Smooth muscle cell (in vitro differentiated cells): ENCODE data around the gene E2F1. TPM values are rescaled to one million over a fixed set of nuclear protein-coding genes. Genes with fewer than 3 reads are reported as not detected.

ENCODE experiments used
- DNase-seq: peaks from one replicate; lab custom pipeline; 2025; ENCODE audit not compliant: unreplicated experiment; lab: John Stamatoyannopoulos, UW
- H2AFZ ChIP-seq: fragments of 200-600 bp; sonication (generic); 2 replicates; pipeline ENCODE4 v1.6.0; 2016; ENCODE audit warnings: antibody characterized with exemption, low read depth, mild to moderate bottlenecking
- H3F3A ChIP-seq: fragments of 200-600 bp; sonication (generic); 2 replicates; pipeline ENCODE4 v1.6.0; 2017; ENCODE audit warnings: antibody characterized with exemption, low read depth
- H3K27ac ChIP-seq: fragments of 200-600 bp; sonication (generic); 2 replicates; pipeline ENCODE4 v1.5.1; 2016; ENCODE audit warnings: low read depth, mild to moderate bottlenecking
- H3K27me3 ChIP-seq: fragments of 200-600 bp; sonication (generic); 2 replicates; pipeline ENCODE4 v1.6.1; 2016; ENCODE audit warnings: low read depth, mild to moderate bottlenecking
- H3K36me3 ChIP-seq: fragments of 200-600 bp; sonication (generic); 2 replicates; pipeline ENCODE4 v1.5.1; 2016; ENCODE audit warnings: low read depth
- H3K4me1 ChIP-seq: fragments of 200-600 bp; sonication (generic); 2 replicates; pipeline ENCODE4 v1.5.1; 2016; ENCODE audit warnings: low read depth
- H3K4me2 ChIP-seq: fragments of 200-600 bp; sonication (generic); 2 replicates; pipeline ENCODE4 v1.6.0; 2016; ENCODE audit warnings: mild to moderate bottlenecking
- H3K4me3 ChIP-seq: fragments of 200-600 bp; sonication (generic); 2 replicates; pipeline ENCODE4 v1.5.1; 2016; ENCODE audit warnings: mild to moderate bottlenecking
- H3K79me2 ChIP-seq: fragments of 200-600 bp; sonication (generic); 2 replicates; pipeline ENCODE4 v1.6.0; 2016; ENCODE audit warnings: low read depth, mild to moderate bottlenecking
- H3K9ac ChIP-seq: fragments of 200-600 bp; sonication (generic); 2 replicates; pipeline ENCODE4 v1.6.0; 2016; ENCODE audit warnings: low read depth
- H3K9me3 ChIP-seq: fragments of 200-600 bp; sonication (generic); replicated peaks from 2 replicates; pipeline ENCODE4 v1.5.1; 2016; ENCODE audit warnings: low read depth
- H4K20me1 ChIP-seq: fragments of 200-600 bp; sonication (generic); 2 replicates; pipeline ENCODE4 v1.6.0; 2016; ENCODE audit warnings: low read depth
- WGBS: methylation state at CpG from one replicate; pipeline ENCODE4 v1.1.7; 2016; ENCODE audit warnings: low lambda C conversion rate; 5-methylcytosine and 5-hydroxymethylcytosine counted together
- polyA plus RNA-seq: library from polyadenylated mRNA; unstranded; fragments of >200 nt; fragmentation: Nextera tagmentation; extraction: Ambion mirVana; gene quantifications from 2 replicates; pipeline ENCODE4 v1.2.1, GENCODE V29; 2016
- total RNA-seq: library from RNA; depleted of rRNA; stranded (reverse); fragments of >200 nt; gene quantifications from 2 replicates; pipeline ENCODE4 v1.2.3, GENCODE V29; 2014
- TF ChIP-seq, protein P1 (sequence below): fragments of 200-600 bp; sonication (generic); IDR thresholded peaks from 2 replicates; pipeline ENCODE4 v1.5.1; 2017; ENCODE audit warnings: borderline replicate concordance, mild to moderate bottlenecking, antibody characterized with exemption; ENCODE audit not compliant: insufficient read depth, poor library complexity, severe bottlenecking

Gene E2F1
- total and polyA plus RNA-seq, 2 experiments from 2014 or later = 5.0 to 19.4 TPM

DNA sequence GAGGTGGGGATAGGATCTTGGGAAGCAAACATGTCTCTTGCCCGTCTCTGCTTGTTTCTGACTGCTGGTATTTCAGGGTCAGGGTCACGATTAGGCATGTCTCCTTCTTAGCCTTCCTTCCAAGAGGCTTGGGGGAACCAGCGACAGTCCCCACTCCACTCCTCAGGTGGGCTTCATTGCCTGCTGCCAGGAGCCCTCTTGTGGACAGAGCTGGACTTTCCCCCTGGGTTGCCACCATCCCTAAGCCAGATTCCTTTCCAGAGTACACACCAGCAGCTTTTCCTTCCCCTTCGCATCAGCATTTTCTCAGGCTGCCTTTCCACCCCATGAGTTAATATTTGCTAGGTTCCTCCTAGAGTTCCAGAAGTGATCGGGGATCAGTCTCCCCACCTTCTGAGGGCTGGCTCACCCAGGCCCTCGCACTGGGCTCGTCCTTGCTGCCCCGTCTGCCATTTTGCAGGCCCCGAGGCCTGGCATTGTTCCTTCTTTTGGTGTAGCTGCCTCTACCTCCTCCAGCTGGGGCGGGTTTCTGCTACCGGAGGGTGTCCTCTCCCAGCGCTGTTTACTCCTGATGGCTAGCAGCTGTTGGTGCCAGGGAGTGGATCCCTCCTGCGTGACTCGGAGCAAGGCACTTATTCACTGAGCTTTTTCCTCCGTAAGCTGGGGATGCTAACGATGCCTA, 32.8 kb downstream of the E2F1 start:
- H3K36me3 ChIP-seq = peaks cover 6% of the 10 kb centered on the region
- H3K4me2 ChIP-seq = no peak overlapping the region
- no peak for DNase-seq
- peaks cover 9% of the 10 kb centered on the region for H4K20me1 ChIP-seq
- H3K4me3 ChIP-seq = no peak overlapping the region
- 68% methylated on average over 16 of the region's 16 CpGs for WGBS
- no peak overlapping the region for H2AFZ ChIP-seq
- peaks cover 7% of the 10 kb centered on the region for H3F3A ChIP-seq
- no peaks in the 10 kb centered on the region for H3K27me3 ChIP-seq
- no peaks in the 10 kb centered on the region for H3K4me1 ChIP-seq
- no peaks in the 10 kb centered on the region for H3K79me2 ChIP-seq
- no peak overlapping the region for H3K27ac ChIP-seq
- no peak overlapping the region for H3K9ac ChIP-seq
- H3K9me3 ChIP-seq = no peaks in the 10 kb centered on the region
- TF ChIP-seq, protein P1, sequence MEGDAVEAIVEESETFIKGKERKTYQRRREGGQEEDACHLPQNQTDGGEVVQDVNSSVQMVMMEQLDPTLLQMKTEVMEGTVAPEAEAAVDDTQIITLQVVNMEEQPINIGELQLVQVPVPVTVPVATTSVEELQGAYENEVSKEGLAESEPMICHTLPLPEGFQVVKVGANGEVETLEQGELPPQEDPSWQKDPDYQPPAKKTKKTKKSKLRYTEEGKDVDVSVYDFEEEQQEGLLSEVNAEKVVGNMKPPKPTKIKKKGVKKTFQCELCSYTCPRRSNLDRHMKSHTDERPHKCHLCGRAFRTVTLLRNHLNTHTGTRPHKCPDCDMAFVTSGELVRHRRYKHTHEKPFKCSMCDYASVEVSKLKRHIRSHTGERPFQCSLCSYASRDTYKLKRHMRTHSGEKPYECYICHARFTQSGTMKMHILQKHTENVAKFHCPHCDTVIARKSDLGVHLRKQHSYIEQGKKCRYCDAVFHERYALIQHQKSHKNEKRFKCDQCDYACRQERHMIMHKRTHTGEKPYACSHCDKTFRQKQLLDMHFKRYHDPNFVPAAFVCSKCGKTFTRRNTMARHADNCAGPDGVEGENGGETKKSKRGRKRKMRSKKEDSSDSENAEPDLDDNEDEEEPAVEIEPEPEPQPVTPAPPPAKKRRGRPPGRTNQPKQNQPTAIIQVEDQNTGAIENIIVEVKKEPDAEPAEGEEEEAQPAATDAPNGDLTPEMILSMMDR = peak; percentile 83

DNA sequence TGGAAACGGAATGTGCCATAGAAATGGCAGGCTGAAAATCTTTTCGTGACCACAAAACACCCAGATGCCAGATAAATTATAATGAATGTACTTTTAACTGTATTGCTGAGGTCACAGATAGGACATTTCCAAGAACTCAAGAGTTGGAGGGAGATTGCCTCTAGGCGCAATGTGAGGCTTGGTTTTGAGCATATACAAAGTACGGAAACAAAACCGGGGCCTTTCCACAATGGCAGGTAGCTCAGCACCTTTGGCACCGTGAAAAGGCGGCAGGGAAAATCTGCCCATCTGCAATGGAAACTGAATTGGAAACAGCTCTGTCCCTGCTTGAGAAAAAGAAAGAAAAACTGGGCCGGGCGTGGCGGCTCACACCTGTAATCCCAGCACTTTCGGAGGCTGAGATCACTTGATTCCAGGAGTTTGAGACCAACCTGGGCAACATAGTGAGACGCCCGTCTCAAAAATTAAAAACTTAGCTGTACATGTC, 34.6 kb downstream of the E2F1 start:
- no peak overlapping the region for H3K9ac ChIP-seq
- no peaks in the 10 kb centered on the region for H3K27me3 ChIP-seq
- no peak overlapping the region for H2AFZ ChIP-seq
- H3K9me3 ChIP-seq = no peaks in the 10 kb centered on the region
- H3K4me1 ChIP-seq = no peaks in the 10 kb centered on the region
- no peak overlapping the region for H3K4me2 ChIP-seq
- no peaks in the 10 kb centered on the region for H3K79me2 ChIP-seq
- TF ChIP-seq, protein P1 = no peak
- H3K4me3 ChIP-seq = no peak overlapping the region
- no peaks in the 10 kb centered on the region for H3K36me3 ChIP-seq
- WGBS = 90% methylated on average over 13 of the region's 13 CpGs
- H3F3A ChIP-seq = peaks cover 10% of the 10 kb centered on the region
- no peak for DNase-seq
- peaks cover 20% of the 10 kb centered on the region for H4K20me1 ChIP-seq
- H3K27ac ChIP-seq = no peak overlapping the region

DNA sequence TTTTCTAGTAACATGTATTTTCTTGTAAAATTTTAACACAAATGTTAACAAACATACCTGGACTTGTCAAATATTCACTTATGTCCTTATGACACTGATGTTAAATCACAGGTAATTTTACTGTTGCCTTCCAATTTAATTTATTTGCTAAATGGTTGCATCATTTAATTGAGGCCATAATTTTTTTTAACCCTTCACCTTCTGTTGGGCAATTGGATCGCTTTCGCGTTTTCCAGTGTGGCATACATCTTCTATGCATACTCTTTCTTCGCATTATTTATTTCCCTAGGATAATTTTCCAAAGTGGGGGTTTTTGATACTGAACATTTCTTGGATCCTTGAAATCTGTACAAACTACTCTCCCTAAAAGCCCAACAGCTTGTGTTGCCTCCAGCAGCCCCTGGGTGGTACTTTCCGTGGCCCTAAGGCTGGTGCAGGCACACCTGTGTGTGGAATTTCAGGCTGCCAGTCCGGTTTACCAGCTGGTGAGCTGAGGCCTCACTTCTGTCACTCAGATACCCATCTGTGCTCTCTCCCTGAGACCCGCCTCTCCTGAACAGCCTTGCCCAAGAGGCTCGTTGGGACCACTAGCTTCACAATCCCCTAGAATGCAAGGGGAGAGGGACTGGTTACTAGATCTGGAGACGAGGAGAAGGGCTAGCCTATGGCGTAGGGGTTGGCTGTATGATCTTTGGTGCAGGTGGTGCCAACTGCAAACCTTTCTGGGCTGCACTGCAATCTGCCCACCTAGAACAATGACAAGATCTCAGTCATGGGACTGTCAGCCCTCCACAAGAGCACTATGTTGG, 35.2 kb downstream of the E2F1 start:
- Histone ChIP-seq H4K20me1 (peaks cover 20% of the 10 kb centered on the region), H3K4me3 (no peak overlapping the region), H3K4me1 (no peaks in the 10 kb centered on the region), H3K79me2 (no peaks in the 10 kb centered on the region), H3K27me3 (no peaks in the 10 kb centered on the region), H3K9ac (no peak overlapping the region), H3K27ac (no peak overlapping the region), H3K4me2 (no peak overlapping the region), H3K9me3 (no peaks in the 10 kb centered on the region), H3K36me3 (no peaks in the 10 kb centered on the region), H3F3A (peaks cover 10% of the 10 kb centered on the region), H2AFZ (no peak overlapping the region)
- DNase-seq = no peak
- WGBS = 89% methylated on average over 10 of the region's 10 CpGs
- TF ChIP-seq, protein P1 = no peak
